NCI-H2227 treated with DMSO at 0.1 percent for 48 hours (cell line): ENCODE data around the gene BCORL1.

Experiments
- DNase-seq: peaks from one replicate; lab custom pipeline; 2025; lab: John Stamatoyannopoulos, UW

BCORL1 gene

GRCh38 chrX:129982300-129983251 lies at the start of gene BCORL1:
Gene BCORL1 (plus strand): TSS chrX:129982635. CDS start chrX:130005232, 22,597 bp downstream.
- DNase-seq: peak; percentile 96

GRCh38 chrX:129932821-129933321 lies 49.6 kb upstream of the BCORL1 start:
- no peak for DNase-seq

GRCh38 chrX:129933700-129934099 lies 48.7 kb upstream of the BCORL1 start:
- DNase-seq: no peak

- DNase-seq: no peak
Observed at GRCh38 chrX:129934461-129934860, 48.0 kb upstream of the BCORL1 start.

- no peak for DNase-seq
Observed at GRCh38 chrX:129934952-129935351, 47.5 kb upstream of the BCORL1 start.

- no peak for DNase-seq
Observed at GRCh38 chrX:129938081-129938480, 44.4 kb upstream of the BCORL1 start.

GRCh38 chrX:129939986-129940385 lies 42.4 kb upstream of the BCORL1 start:
- DNase-seq: peak; percentile 49

GRCh38 chrX:129940721-129941120 lies 41.7 kb upstream of the BCORL1 start:
- DNase-seq: no peak

- no peak for DNase-seq
Observed at GRCh38 chrX:129945131-129945530, 37.3 kb upstream of the BCORL1 start.

- no peak for DNase-seq
Observed at GRCh38 chrX:129953334-129953648, 29.1 kb upstream of the BCORL1 start.

GRCh38 chrX:129953881-129954280 lies 28.6 kb upstream of the BCORL1 start:
- DNase-seq: no peak

GRCh38 chrX:129954804-129955203 lies 27.6 kb upstream of the BCORL1 start:
- DNase-seq: no peak

GRCh38 chrX:129955682-129956081 lies 26.8 kb upstream of the BCORL1 start:
- DNase-seq: no peak

GRCh38 chrX:129956145-129956544 lies 26.3 kb upstream of the BCORL1 start:
- no peak for DNase-seq

- no peak for DNase-seq
Observed at GRCh38 chrX:129956765-129957164, 25.7 kb upstream of the BCORL1 start.

- DNase-seq: peak; percentile 80
Observed at GRCh38 chrX:129957241-129958082, 25.0 kb upstream of the BCORL1 start.

- no peak for DNase-seq
Observed at GRCh38 chrX:129958083-129958465, 24.4 kb upstream of the BCORL1 start.

GRCh38 chrX:129958814-129959492 lies 23.5 kb upstream of the BCORL1 start:
- no peak for DNase-seq

- peak; percentile 59 for DNase-seq
Observed at GRCh38 chrX:129959493-129959832, 23.0 kb upstream of the BCORL1 start.

- peak; percentile 76 for DNase-seq
Observed at GRCh38 chrX:129961180-129962083, 21.0 kb upstream of the BCORL1 start.

GRCh38 chrX:129963729-129964128 lies 18.7 kb upstream of the BCORL1 start:
- no peak for DNase-seq
